ENCODE data around the gene IGFALS.

- TF ChIP-seq CTCF (conservative IDR thresholded peaks at IDR 0.05; ENCODE audit: low read depth in 2 of 2) (no peak), POLR2AphosphoS5 (IDR thresholded peaks at IDR 0.05; ENCODE audit: low read depth) (no peak), ZNF331 (CRISPR knock-in tag; IDR thresholded peaks at IDR 0.05; ENCODE audit: low read depth) (no peak)
- TF ChIP-seq, protein P1, sequence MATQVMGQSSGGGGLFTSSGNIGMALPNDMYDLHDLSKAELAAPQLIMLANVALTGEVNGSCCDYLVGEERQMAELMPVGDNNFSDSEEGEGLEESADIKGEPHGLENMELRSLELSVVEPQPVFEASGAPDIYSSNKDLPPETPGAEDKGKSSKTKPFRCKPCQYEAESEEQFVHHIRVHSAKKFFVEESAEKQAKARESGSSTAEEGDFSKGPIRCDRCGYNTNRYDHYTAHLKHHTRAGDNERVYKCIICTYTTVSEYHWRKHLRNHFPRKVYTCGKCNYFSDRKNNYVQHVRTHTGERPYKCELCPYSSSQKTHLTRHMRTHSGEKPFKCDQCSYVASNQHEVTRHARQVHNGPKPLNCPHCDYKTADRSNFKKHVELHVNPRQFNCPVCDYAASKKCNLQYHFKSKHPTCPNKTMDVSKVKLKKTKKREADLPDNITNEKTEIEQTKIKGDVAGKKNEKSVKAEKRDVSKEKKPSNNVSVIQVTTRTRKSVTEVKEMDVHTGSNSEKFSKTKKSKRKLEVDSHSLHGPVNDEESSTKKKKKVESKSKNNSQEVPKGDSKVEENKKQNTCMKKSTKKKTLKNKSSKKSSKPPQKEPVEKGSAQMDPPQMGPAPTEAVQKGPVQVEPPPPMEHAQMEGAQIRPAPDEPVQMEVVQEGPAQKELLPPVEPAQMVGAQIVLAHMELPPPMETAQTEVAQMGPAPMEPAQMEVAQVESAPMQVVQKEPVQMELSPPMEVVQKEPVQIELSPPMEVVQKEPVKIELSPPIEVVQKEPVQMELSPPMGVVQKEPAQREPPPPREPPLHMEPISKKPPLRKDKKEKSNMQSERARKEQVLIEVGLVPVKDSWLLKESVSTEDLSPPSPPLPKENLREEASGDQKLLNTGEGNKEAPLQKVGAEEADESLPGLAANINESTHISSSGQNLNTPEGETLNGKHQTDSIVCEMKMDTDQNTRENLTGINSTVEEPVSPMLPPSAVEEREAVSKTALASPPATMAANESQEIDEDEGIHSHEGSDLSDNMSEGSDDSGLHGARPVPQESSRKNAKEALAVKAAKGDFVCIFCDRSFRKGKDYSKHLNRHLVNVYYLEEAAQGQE (IDR thresholded peaks at IDR 0.05; ENCODE audit: unreplicated experiment) = no peak
Observed at GRCh38 chr16:1839554-1839953, 46.0 kb upstream of the IGFALS start.

All from GM23338 (cell line).